NT2/D1 (cell line): ENCODE measurements around the gene LRP5.

Source experiments
- DNase-seq: peaks from one replicate; pipeline ENCODE4 v3.0.0-alpha.2; 2011; ENCODE audit warnings: low read depth, low spot score
- H3K27me3 ChIP-seq: 2 replicates; pipeline ENCODE4 v1.6.0; 2011; ENCODE audit warnings: mild to moderate bottlenecking; ENCODE audit not compliant: insufficient read length, insufficient read depth
- H3K36me3 ChIP-seq: 2 replicates; pipeline ENCODE4 v1.6.1; 2011; ENCODE audit warnings: mild to moderate bottlenecking, low read length, mixed read lengths; ENCODE audit not compliant: insufficient read depth, insufficient read length
- H3K4me1 ChIP-seq: 2 replicates; pipeline ENCODE4 v1.5.1; 2011; ENCODE audit not compliant: insufficient read depth, insufficient read length
- H3K4me3 ChIP-seq: 2 replicates; pipeline ENCODE4 v1.5.1; 2011; ENCODE audit warnings: low read depth; ENCODE audit not compliant: insufficient read length
- H3K9ac ChIP-seq: 2 replicates; pipeline ENCODE4 v1.6.0; 2011; ENCODE audit warnings: low read depth; ENCODE audit not compliant: insufficient read length
- H3K9me3 ChIP-seq: 2 replicates; pipeline ENCODE4 v1.5.1; 2011; ENCODE audit warnings: mild to moderate bottlenecking, low read length; ENCODE audit not compliant: insufficient read depth
- SUZ12 ChIP-seq: IDR thresholded peaks from 2 replicates; pipeline ENCODE4 v1.6.1; 2011; ENCODE audit not compliant: insufficient read length, insufficient read depth; ENCODE audit errors: extremely low read depth
- YY1 ChIP-seq: IDR thresholded peaks from 2 replicates; pipeline ENCODE4 v1.6.1; 2011; ENCODE audit not compliant: insufficient read length, insufficient read depth
- ZNF274 ChIP-seq: IDR thresholded peaks from 2 replicates; pipeline ENCODE4 v1.6.1; 2011; ENCODE audit warnings: mild to moderate bottlenecking, low read depth, low read length

LRP5 gene

GRCh38 chr11:68328374-68329091 is 16.1 kb downstream of the LRP5 start:
- H3K9ac ChIP-seq, result peak overlapping the region; percentile 52
- H3K4me1 ChIP-seq, result peaks cover 47% of the 10 kb centered on the region
- no peak overlapping the region for H3K4me3 ChIP-seq

GRCh38 chr11:68329536-68329935 is 17.1 kb downstream of the LRP5 start:
- Histone ChIP-seq H3K9ac (no peak overlapping the region), H3K4me1 (peaks cover 47% of the 10 kb centered on the region), H3K27me3 (no peaks in the 10 kb centered on the region), H3K9me3 (no peaks in the 10 kb centered on the region), H3K4me3 (no peak overlapping the region), H3K36me3 (peaks cover 14% of the 10 kb centered on the region)
- no peak for TF ChIP-seq SUZ12
- TF ChIP-seq ZNF274, result no peak
- no peak for TF ChIP-seq YY1
- no peak for DNase-seq

More at GRCh38 chr11:68328374-68329091, 16.1 kb downstream of the LRP5 start:
- H3K9me3 ChIP-seq, result no peaks in the 10 kb centered on the region
- peaks cover 11% of the 10 kb centered on the region for H3K36me3 ChIP-seq
- DNase-seq, result no peak
- H3K27me3 ChIP-seq, result no peaks in the 10 kb centered on the region
- no peak for TF ChIP-seq SUZ12
- no peak for TF ChIP-seq YY1

- no peaks in the 10 kb centered on the region for H3K27me3 ChIP-seq
- H3K4me1 ChIP-seq, result peaks cover 46% of the 10 kb centered on the region
- peak overlapping the region; percentile 36 for H3K9ac ChIP-seq
- no peaks in the 10 kb centered on the region for H3K9me3 ChIP-seq
- no peak for DNase-seq
- H3K36me3 ChIP-seq, result peaks cover 14% of the 10 kb centered on the region
- no peak overlapping the region for H3K4me3 ChIP-seq
- no peak for TF ChIP-seq YY1
Measured at GRCh38 chr11:68329978-68330699, 17.7 kb downstream of the LRP5 start.

GRCh38 chr11:68330700-68331337 is 18.4 kb downstream of the LRP5 start:
- H3K27me3 ChIP-seq, result no peaks in the 10 kb centered on the region
- peaks cover 40% of the 10 kb centered on the region for H3K4me1 ChIP-seq
- TF ChIP-seq SUZ12, result no peak
- TF ChIP-seq YY1, result no peak
- no peak for TF ChIP-seq ZNF274
- H3K36me3 ChIP-seq, result peaks cover 14% of the 10 kb centered on the region
- H3K9ac ChIP-seq, result peak overlapping the region; percentile 36
- no peaks in the 10 kb centered on the region for H3K9me3 ChIP-seq
- no peak overlapping the region for H3K4me3 ChIP-seq
- DNase-seq, result no peak

- H3K9ac ChIP-seq, result no peak overlapping the region
- H3K4me3 ChIP-seq, result no peak overlapping the region
- TF ChIP-seq ZNF274 (no peak), SUZ12 (no peak), YY1 (no peak)
- no peak for DNase-seq
- H3K4me1 ChIP-seq, result peaks cover 34% of the 10 kb centered on the region
- no peaks in the 10 kb centered on the region for H3K27me3 ChIP-seq
- H3K36me3 ChIP-seq, result peaks cover 13% of the 10 kb centered on the region
- no peaks in the 10 kb centered on the region for H3K9me3 ChIP-seq
Measured at GRCh38 chr11:68331338-68331947, 19.1 kb downstream of the LRP5 start.

DNA sequence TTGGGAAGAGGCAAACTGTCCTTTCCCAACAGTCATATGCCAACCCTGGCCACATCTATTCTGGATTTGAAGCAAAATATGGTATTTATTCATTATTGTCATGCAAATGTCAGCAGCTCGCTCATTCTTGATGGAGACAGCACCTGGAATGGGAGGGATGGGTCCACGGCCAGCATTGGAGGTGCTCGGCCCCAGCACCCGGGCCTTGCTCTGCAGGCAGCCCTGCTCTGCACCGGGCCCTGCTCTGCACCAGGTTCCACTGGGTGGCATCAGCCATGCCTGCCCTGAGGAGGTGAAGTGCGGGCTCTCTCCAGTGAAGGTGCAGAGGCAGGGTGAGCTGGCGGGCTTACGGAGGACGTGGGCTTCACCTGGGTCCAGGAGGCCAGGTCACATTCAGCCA is 19.8 kb downstream of the LRP5 start:
- H3K36me3 ChIP-seq, result peaks cover 6% of the 10 kb centered on the region
- H3K4me3 ChIP-seq, result no peak overlapping the region
- no peak for DNase-seq
- TF ChIP-seq ZNF274 (no peak), SUZ12 (no peak), YY1 (no peak)
- peaks cover 31% of the 10 kb centered on the region for H3K4me1 ChIP-seq
- no peaks in the 10 kb centered on the region for H3K9me3 ChIP-seq
- no peaks in the 10 kb centered on the region for H3K27me3 ChIP-seq
- no peak overlapping the region for H3K9ac ChIP-seq

DNA sequence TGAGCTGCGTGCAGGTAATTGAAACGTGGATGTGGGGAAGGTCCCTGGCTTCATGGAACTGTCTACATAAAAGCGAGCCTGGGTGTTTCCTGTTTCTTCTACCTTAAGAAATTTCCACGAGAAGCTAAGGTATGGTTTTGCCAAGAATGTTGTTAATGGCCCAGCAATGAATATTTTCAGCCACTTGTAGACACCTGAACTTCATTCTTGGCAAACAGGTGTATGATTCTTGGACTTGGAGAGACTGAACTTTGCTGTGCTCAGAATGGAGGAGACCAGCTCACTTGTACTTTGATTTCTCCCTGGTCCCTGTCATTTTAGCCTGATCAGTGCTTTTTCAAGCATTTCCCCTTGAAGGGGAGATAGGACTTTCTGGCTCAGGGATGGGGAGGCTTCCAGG is 20.8 kb downstream of the LRP5 start:
- H3K4me1 ChIP-seq, result peaks cover 23% of the 10 kb centered on the region
- peaks cover 5% of the 10 kb centered on the region for H3K36me3 ChIP-seq
- H3K27me3 ChIP-seq, result no peaks in the 10 kb centered on the region
- DNase-seq, result no peak
- TF ChIP-seq SUZ12, result no peak
- no peak for TF ChIP-seq YY1
- no peak for TF ChIP-seq ZNF274
- H3K4me3 ChIP-seq, result no peak overlapping the region
- H3K9me3 ChIP-seq, result no peaks in the 10 kb centered on the region
- no peak overlapping the region for H3K9ac ChIP-seq
